HEK293T (cell line): ENCODE data around the gene OPRM1.

Experiments
- ELF4 ChIP-seq: fragments of 450-650 bp; IDR thresholded peaks from 2 replicates; pipeline ENCODE4 v1.6.1; 2017; ENCODE audit warnings: antibody characterized with exemption
- FOXA1 ChIP-seq: fragments of 450-650 bp; IDR thresholded peaks from 2 replicates; pipeline ENCODE4 v1.6.1; 2016; ENCODE audit warnings: mild to moderate bottlenecking
- FOXM1 ChIP-seq: fragments of 450-650 bp; IDR thresholded peaks from 2 replicates; pipeline ENCODE4 v1.6.1; 2017; ENCODE audit warnings: mild to moderate bottlenecking, borderline replicate concordance
- HDGF ChIP-seq: fragments of 450-650 bp; IDR thresholded peaks from 2 replicates; pipeline ENCODE4 v1.6.1; 2017; ENCODE audit warnings: antibody characterized with exemption, borderline replicate concordance
- LEF1 ChIP-seq: fragments of 450-650 bp; IDR thresholded peaks from 2 replicates; pipeline ENCODE4 v1.6.1; 2017; ENCODE audit warnings: mild to moderate bottlenecking, borderline replicate concordance
- SP1 ChIP-seq: fragments of 450-650 bp; IDR thresholded peaks from 2 replicates; pipeline ENCODE4 v1.6.1; 2017
- SUZ12 ChIP-seq: fragments of 450-650 bp; IDR thresholded peaks from 2 replicates; pipeline ENCODE4 v1.6.1; 2016; ENCODE audit warnings: mild to moderate bottlenecking
- TF ChIP-seq, protein P1 (sequence below): fragments of 450-650 bp; IDR thresholded peaks from 2 replicates; pipeline ENCODE4 v1.6.1; 2016

DNA sequence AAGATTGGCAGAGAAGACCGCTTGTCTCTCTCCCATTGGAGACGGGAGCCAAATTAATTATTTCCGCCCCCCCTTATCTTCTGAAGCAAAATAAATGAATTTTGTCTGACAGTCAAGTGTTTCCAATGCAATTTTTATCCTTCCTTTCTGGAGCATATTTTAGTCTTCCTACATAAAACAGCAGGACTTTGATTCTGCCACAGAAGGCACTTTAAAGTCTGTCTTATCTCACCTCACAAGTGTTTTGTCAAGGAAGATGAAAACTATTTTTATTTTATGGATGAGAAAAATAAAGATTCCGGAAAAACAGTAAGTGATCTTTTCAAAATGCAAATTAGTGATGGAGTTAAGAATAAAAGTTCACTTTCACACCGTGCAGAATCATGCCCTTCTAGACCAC lies 140.4 kb downstream of the OPRM1 start:
- TF ChIP-seq SUZ12 (no peak), LEF1 (no peak), FOXA1 (no peak), SP1 (no peak), ELF4 (no peak), HDGF (no peak), FOXM1 (no peak)
- TF ChIP-seq, protein P1, sequence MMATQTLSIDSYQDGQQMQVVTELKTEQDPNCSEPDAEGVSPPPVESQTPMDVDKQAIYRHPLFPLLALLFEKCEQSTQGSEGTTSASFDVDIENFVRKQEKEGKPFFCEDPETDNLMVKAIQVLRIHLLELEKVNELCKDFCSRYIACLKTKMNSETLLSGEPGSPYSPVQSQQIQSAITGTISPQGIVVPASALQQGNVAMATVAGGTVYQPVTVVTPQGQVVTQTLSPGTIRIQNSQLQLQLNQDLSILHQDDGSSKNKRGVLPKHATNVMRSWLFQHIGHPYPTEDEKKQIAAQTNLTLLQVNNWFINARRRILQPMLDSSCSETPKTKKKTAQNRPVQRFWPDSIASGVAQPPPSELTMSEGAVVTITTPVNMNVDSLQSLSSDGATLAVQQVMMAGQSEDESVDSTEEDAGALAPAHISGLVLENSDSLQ: no peak
